Nephron (organoid): ENCODE results near the gene C2CD3.

ENCODE experiments used
- H3K27ac Mint-ChIP-seq, 3 experiments: 2 replicates each; pipeline ENCODE4 v1.8.0; 2020; ENCODE audit warnings: mixed read lengths in 3 of 3, mild to moderate bottlenecking in 2 of 3, moderate library complexity in 1 of 3
- H3K27me3 Mint-ChIP-seq: 2 replicates; pipeline ENCODE4 v1.8.0; 2021; ENCODE audit warnings: low read depth, mild to moderate bottlenecking, moderate library complexity, mixed read lengths
- H3K36me3 Mint-ChIP-seq: 2 replicates; pipeline ENCODE4 v1.8.0; 2020; ENCODE audit warnings: low read depth, mixed read lengths
- H3K4me1 Mint-ChIP-seq: 2 replicates; pipeline ENCODE4 v1.8.0; 2020; ENCODE audit warnings: mixed read lengths
- H3K4me3 Mint-ChIP-seq, 3 experiments: 2 replicates each; pipeline ENCODE4 v1.8.0; 2020; ENCODE audit warnings: mild to moderate bottlenecking in 3 of 3, mixed read lengths in 3 of 3, moderate library complexity in 2 of 3
- H3K9me3 Mint-ChIP-seq: 2 replicates; pipeline ENCODE4 v1.8.0; 2020; ENCODE audit warnings: mixed read lengths
- CTCF ChIP-seq, 3 experiments: fragments of 200-600 bp; sonication (generic); IDR thresholded peaks; one replicate each; pipeline ENCODE4 v1.5.0; 2021; ENCODE audit warnings: antibody characterized with exemption in 3 of 3; ENCODE audit not compliant: unreplicated experiment in 3 of 3

C2CD3 gene

GRCh38 chr11:73978576-73979086 is 192.2 kb downstream of the C2CD3 start:
- Mint-ChIP-seq H3K4me3 (peak overlapping the region in 1 of 3 experiments; percentile 69), H3K4me1 (peaks cover 34% of the 10 kb centered on the region), H3K9me3 (no peaks in the 10 kb centered on the region), H3K27ac (peak overlapping the region in 1 of 3 experiments; percentile 4), H3K36me3 (peaks cover 18% of the 10 kb centered on the region), H3K27me3 (peaks cover 4% of the 10 kb centered on the region)
- no peak for TF ChIP-seq CTCF (IDR thresholded peaks at IDR 0.05; ENCODE audit: unreplicated experiment in 3 of 3)

GRCh38 chr11:73977856-73978519 is 192.8 kb downstream of the C2CD3 start:
- Mint-ChIP-seq H3K36me3 (peaks cover 18% of the 10 kb centered on the region), H3K27ac (no peak overlapping the region), H3K4me1 (peaks cover 32% of the 10 kb centered on the region), H3K9me3 (no peaks in the 10 kb centered on the region), H3K27me3 (peaks cover 2% of the 10 kb centered on the region), H3K4me3 (no peak overlapping the region)
- no peak for TF ChIP-seq CTCF (IDR thresholded peaks at IDR 0.05; ENCODE audit: unreplicated experiment in 3 of 3)

GRCh38 chr11:73976451-73977151 is 194.2 kb downstream of the C2CD3 start:
- Mint-ChIP-seq H3K4me3 (no peak overlapping the region), H3K36me3 (peaks cover 18% of the 10 kb centered on the region)

GRCh38 chr11:73975479-73975757 is 195.4 kb downstream of the C2CD3 start:
- no peaks in the 10 kb centered on the region for H3K27me3 Mint-ChIP-seq
- H3K27ac Mint-ChIP-seq, result no peak overlapping the region
- no peaks in the 10 kb centered on the region for H3K9me3 Mint-ChIP-seq
- H3K36me3 Mint-ChIP-seq, result peaks cover 18% of the 10 kb centered on the region
- TF ChIP-seq CTCF (IDR thresholded peaks at IDR 0.05; ENCODE audit: unreplicated experiment in 3 of 3), result no peak
- peaks cover 12% of the 10 kb centered on the region for H3K4me1 Mint-ChIP-seq
- no peak overlapping the region for H3K4me3 Mint-ChIP-seq

More at GRCh38 chr11:73976451-73977151, 194.2 kb downstream of the C2CD3 start:
- H3K4me1 Mint-ChIP-seq, result peaks cover 23% of the 10 kb centered on the region
- H3K27ac Mint-ChIP-seq, result no peak overlapping the region
- TF ChIP-seq CTCF (IDR thresholded peaks at IDR 0.05; ENCODE audit: unreplicated experiment in 3 of 3), result no peak
- H3K9me3 Mint-ChIP-seq, result no peaks in the 10 kb centered on the region
- no peaks in the 10 kb centered on the region for H3K27me3 Mint-ChIP-seq

- no peaks in the 10 kb centered on the region for H3K27me3 Mint-ChIP-seq
- peaks cover 18% of the 10 kb centered on the region for H3K36me3 Mint-ChIP-seq
- H3K9me3 Mint-ChIP-seq, result no peaks in the 10 kb centered on the region
Observed at GRCh38 chr11:73974604-73975478, 196.0 kb downstream of the C2CD3 start.

More at GRCh38 chr11:73974604-73975478, 196.0 kb downstream of the C2CD3 start:
- H3K4me3 Mint-ChIP-seq, result no peak overlapping the region
- no peak for TF ChIP-seq CTCF (IDR thresholded peaks at IDR 0.05; ENCODE audit: unreplicated experiment in 3 of 3)
- H3K27ac Mint-ChIP-seq, result no peak overlapping the region
- H3K4me1 Mint-ChIP-seq, result peaks cover 6% of the 10 kb centered on the region
